HUDEP-2 (cell line): ENCODE measurements around the gene GPATCH8.
A peak's percentile ranks its signal among the peaks of the same experiment; 100 is the strongest.
"Not testable (repeated sequence)": the region's sequence is repeated elsewhere in the genome, so short reads cannot be mapped to it uniquely, and the experiment has no call there.

ENCODE experiments used
- DNase-seq, 76 experiments: peaks; one replicate each; lab custom pipeline; 2025; ENCODE audit not compliant: unreplicated experiment in 76 of 76; lab: John Stamatoyannopoulos, UW

The GPATCH8 gene

DNA sequence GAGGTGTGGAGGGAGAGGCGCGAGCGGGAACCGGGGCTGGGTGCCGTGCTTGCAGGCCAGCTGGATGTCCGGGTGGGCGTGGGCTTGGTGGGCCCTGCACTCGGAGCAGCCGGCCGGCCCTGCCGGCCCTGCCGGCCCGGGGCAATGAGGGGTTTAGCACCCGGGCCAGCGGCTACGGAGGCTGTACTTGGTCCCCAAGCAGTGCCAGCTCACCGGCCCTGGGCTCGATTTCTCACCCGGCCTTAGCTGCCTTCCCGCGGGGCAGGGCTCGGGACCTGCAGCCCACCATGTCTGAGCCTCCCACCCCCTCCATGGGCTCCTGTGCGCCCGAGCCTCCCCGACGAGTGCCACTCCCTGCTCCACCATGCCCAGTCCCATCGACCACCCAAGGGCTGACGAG lies 24.7 kb upstream of the GPATCH8 start:
- DNase-seq: no peak

DNA sequence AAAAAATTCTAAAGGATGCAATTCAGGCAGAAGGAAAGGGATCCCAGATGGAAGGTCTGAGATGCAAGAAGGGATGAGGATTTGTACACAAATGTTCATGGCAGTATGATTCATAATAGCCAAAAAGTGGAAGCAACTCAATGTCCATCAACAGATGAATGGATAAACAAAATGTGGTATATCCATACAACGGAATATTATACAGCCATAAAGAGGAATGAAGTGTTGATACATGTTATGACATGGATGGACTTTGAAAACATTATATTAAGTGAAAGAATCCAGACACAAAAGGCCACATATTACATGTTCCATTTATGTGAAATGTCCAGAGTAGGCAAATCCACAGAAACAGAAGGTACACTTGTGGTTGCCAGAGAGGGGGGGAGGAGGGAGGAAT lies 23.9 kb upstream of the GPATCH8 start:
- DNase-seq: no peak

DNA sequence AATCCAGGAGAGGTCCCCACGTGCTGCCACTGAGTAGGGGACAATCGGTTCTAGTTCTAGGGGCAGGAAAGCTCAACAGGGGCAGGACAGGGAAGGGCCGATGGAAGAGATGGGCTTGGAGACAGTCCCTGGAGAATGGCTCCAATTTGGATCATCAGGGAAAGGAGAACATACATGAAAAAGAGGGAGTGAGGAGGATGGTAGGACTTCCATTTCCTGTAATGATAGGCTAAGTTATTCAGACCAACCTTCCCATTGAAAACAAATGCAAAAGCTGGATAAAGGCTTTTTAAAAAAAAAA lies 20.4 kb upstream of the GPATCH8 start:
- DNase-seq: no peak

DNA sequence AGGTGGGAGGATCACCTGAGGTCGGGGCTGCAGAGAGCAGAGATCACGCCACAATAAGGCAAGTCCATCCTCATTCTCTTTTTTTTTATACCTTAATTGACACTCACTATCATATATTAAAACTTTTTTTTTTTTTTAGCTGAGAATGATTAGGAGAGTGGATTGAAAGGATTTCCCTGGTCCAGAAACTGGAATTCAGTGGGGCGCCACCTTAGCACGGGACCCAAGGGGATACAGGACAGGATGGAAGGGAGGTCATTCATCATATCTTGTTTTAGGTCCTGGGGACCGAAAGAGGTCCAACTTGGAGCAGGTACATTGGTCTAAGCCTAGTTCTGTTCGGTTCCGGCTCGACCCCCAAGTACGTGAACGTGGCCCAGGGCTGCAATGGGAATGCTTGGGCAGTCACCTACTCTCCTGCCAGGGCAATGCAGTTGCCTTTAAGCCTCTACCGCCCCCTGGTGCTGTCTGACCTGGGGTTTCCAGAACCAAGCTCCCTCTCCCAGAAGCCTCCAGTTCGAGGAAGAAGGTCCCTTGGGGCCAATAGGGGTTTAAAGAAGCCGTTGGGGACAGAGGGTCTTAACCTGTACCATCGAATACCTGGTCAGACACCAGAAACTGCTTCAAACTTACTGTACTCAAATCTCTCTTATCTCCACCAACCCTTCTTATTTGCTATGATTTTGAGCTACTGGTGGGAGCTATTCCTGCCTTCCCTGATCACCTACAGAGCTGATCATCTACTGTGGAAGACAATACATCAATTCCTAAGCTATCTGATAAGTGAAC lies 19.9 kb upstream of the GPATCH8 start:
- peak in 71 of 76 experiments; percentile 13 to 88 (median 74) for DNase-seq

DNA sequence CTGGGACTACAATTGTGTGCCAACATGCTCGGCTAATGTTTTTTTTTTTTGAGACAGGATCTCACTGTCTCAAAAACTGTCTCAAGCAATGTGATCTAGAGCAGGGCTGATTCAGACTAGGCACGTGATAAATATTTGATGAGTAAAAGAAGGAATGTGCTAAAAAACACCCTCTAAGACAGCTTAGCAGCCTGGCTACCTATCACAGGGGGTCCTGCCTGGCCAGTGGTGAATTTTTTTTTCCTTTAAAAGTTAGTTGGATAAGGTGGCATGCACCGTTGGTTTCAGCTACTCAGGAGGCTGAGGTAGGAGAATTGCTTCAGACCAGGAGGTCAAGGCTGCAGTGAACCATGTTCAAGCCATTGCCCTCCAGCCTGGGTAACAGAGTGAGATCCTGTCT lies 14.8 kb upstream of the GPATCH8 start:
- DNase-seq: no peak

DNA sequence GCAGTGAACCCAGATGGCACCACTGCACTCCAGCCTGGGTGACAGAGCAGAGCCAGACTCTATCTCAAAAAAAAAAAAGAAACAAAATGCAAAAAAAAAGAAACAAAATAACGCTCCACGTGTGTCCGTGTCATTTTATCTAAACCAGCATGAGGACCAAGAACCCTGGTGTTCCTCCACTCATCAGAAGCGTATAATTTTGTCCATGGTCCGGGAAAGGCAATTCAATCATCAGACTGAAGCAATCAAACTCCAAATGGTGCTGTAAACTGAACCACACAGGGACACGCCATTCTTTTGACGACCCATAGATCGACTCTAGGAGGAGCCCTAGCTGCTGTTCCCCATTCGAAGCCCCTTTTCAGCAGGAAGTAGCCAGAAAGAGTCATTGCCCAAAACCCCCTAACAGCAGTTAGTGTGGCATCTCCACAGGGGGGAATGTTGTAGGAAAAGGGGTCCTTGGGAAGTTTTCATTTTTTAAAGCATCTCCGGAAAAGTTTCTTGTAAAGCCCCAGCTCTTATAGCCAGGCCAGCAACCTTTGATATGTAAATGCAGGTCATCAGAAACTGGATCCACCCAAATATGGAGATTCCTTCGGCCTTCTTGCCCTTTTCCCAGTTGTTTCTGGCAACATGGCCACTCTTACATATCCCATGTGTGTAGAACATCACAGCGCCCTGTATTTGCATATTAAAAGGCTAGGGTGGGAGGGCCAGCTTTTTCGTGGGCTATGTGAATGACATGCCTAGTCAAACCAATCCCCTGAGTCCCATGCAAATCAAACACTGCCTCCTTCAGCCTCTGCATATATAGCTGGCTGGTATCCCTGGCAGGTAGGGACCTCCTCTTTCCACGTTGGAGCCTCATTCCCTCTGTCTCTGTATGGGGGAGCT lies 8.3 kb upstream of the GPATCH8 start:
- peak in 8 of 76 experiments; percentile 4 to 30 (median 14) for DNase-seq

DNA sequence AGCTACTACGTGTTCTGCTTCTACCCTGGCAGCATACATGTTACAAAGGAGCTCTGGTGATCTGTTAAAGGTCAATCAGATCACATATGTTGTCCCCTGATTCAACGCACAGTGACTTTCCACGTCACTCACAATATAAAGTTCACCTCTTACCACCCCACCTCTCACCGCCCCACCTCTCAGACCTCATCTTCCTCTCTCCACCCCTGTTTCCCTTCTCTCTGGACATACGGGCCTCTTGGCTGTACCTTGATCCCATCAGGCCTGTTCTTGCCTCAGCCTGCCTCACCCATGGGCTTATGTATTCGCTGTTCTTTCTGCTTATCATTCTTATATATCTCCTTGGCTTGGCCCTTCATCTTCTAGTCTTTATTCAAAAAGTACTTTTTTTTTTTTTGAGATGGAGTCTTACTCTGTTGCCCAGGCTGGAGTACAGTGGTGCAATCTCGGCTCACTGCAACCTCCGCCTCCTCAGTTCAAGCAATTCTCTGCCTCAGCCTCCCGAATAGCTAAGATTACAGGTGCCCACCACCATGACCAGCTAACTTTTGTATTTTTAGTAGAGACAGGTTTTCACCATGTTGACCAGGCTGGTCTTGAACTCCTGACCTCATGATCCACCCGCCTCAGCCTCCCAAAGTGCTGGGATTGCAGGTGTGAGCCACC lies 3.9 kb upstream of the GPATCH8 start:
- DNase-seq: not testable (repeated sequence)

DNA sequence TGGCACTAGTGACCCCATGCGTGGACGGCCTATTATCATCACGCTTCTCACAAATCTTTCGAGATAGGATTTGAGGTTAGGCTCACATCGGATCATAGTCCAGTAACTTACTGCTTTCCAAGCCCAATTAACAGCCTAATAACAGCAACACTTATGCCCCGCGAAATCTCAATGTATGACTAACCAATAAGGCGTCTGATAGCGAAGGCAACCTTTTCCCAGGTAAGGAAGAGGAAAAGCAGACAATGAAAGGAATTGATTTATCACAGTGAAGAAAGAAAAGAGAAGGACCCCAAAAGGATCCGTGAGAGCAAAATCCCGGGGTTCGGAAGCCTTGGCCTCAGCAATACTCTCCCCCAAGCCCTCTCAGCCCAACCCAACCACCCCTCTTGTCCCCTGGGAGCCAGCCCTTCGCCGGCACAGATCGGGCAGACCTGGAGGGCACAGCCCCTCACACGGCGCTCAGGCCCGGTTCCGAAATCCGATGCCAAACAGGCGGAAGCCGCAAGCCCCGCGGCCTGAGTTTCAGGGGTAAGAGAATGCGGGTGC lies 534 bp downstream of the GPATCH8 start:
- peak in 3 of 76 experiments; percentile 2 to 47 (median 4) for DNase-seq

DNA sequence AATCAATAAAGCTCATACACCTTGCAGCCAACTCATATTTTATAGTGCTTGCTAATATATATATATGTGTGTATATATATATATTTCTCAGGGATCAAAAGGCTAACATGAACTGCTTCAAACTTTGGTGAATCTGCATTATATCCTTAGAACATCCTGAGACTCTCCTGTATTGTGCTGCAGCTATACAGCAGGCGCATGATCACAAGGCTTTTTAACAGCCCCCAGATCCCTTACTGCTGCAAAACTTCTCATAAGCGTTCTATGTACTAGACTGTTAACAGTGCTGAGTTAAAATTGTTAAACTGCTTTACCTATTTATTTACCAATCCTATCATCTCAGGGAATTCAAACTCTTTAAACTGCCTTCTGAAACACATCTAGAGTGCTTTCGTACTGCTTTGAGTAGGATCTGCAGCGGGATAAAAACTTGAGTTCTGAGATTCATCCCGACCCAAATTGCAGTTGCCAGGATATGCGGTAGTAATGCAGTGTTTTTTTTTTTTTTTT lies 1.3 kb downstream of the GPATCH8 start:
- peak in 1 of 76 experiments; percentile 9 for DNase-seq

DNA sequence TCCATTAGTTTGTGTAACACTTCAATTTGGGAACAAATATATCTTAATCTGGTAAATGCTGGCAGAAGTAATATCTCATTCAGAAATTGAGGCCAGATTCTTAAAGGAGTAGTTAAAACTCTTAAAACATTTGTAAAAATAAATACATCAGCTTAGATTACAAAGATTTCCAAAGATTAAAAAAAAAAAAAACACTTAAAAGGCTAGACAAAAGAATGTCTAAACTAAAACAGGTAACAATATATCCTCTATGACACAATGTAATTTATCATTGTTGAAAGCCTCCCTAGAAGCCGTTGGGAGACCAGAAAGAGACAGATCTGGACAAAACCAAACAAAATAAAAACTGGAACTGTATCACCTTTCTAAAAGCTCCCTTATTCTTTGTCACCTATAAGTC lies 3.5 kb downstream of the GPATCH8 start:
- DNase-seq: no peak

DNA sequence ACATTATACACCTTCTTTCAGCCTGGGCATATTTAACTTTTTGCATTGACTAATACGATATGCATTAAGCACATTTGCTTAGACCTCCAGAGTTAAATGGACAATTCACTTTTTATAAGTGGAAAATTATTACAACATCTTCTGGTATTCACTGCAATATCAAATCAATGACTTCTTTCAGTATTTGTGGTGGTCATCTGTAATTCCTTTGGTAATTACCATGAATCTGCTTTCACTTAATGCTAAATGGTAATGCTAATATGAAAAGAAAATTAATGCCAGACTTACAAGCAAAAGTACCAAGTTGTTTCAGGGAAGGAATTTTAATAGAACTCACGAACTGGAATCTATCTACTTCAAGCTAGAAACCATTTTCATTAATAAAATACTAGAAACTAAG lies 6.4 kb downstream of the GPATCH8 start:
- no peak for DNase-seq

DNA sequence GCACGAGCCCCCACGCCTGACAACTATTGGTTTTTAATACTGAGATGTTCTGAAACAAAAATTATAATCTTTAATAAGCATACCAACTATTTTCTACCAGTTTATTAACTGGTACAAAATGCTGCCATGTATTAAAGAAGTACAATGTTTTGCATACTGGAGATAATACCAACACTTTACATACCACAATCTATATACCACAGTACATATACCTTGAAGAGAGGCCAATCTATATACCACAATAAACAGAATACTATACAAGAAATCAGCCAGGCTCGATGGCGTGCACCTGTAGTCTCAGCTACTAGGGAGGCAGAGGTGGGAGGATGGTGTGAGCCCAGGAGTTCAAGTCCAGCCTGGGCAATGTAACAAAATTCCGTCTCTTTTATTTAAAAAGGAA lies 9.9 kb downstream of the GPATCH8 start:
- no peak for DNase-seq

DNA sequence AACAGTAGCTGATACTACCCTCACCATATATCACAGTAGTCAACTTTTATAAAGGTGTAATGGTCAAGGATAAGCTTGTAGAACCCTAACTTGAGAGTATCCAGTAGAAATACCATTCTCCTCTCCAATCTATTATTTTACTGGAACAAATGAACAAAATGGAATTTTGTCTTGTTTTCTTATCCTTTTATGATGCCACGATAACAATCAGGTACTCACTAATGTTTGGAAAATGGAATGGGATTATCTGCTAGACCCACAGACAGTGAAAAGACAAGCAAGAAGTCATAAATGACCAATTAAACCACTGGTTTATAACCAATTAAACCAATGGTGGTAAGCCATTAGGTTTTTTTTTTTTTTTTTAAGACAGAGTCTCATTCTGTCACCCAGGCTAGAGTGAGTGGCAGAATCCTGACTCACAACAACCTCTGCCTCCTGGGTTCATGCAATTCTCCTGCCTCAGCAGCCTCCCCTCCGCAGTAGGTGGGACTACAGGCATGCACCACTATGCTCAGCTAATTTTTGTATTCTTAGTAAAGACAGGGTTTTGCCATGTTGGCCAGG lies 10.4 kb downstream of the GPATCH8 start:
- DNase-seq: no peak

DNA sequence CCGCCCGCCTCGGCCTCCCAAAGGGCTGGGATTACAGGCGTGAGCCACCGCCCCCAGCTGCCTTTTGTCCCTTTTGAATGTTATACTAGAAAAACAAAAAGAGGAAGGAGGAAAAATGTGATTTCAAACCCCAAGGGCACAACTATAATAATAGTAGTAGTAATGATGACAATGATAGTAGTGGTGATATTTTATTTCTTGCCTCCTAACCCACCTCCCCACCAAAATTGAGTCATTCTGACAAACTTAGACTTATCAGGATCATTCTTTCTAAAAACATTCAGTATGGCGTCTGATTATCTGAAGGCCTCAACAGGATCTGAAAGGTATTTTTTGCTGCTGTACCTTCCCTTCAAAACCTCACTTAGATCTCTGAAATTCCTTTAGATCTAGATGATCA lies 13.6 kb downstream of the GPATCH8 start:
- no peak for DNase-seq

DNA sequence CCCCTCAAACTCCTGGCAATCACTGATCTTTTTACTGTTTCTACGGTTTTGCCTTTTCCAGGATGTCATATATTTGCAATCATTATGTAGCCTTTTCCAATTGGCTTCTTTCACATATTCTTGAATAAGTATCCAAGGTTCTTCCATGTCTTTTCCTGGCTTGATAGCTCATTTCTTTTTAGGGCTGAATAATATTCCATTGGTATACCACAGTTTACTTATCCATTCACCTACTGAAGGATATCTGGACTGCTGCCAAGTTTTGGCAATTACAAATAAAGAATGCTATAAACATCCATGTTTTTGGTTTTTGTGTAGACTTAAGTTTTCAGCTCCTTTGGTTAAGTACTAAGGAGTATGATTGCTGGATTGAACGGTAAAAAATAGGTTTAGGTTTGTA lies 16.0 kb downstream of the GPATCH8 start:
- no peak for DNase-seq

DNA sequence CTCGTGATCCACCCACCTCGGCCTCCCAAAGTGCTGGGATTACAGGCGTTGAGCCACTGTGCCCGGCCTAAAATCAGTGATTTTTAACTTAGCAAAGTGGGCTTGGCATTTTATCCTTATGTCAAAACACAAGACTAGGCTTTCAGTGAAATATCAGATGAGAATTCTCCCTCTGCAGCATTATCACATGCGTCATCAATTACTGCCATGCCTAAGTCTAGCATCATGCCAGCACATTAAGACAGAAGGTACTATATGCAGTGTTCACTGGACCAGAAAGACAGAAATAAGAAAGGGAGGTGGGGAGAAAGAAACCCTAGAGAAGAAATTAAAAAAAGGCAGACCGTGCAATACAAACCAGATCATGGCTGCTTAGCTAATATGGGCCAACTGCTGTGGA lies 29.8 kb downstream of the GPATCH8 start:
- no peak for DNase-seq

DNA sequence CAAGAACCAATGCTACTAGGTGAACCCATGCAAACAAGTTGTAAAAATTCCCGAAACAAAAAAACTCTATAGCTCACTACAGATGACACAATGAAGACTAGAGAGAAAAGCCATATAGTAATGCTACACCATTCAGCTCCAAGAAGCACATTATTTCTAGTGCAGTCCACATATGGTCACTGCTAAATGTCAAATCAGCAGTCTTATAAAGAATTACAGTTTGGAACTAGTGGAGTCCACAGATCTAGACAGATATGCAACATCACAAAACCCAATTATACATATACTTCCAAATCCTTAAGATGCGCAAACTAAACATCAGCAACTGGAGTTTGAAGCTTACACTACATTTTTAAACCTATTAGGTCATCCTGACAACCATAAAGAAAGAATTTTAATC lies 33.5 kb downstream of the GPATCH8 start:
- no peak for DNase-seq

DNA sequence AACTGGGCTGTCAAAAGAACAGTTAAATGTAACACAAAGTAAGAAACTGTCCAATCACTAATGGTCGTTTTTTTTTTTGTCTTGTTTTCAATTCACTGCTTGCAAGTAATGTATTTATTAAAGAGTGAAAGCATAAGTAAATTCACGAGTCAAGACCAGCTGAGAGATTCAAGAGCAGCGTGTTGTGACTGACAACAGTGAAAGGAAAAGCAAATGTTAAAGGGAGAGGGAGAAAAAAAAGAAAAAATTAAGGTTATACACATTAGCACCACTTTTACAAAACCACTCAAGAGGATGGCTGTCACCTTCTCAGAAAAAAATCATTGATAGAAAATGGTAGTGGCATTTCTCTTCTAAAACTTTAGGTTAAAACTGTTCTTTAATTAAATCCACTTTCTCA lies 36.1 kb downstream of the GPATCH8 start:
- DNase-seq: no peak

DNA sequence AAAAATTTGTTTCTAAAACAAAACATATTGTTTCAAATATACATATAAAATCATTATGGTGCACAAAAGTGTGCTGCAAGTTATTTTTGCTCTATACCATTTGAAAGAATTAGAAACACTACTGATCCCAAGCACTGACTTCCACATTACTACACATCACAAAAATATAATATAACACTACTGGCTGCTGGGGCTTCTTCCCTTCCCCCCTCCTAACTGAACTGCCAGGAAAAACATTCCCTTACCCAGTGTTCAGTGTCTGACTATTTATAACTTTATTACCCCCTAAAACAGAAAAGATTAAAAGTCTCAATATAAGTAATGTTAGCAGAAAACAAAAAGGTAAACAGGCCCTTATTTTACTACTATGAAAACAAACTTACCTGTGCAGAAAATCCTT lies 36.9 kb downstream of the GPATCH8 start:
- DNase-seq: no peak

DNA sequence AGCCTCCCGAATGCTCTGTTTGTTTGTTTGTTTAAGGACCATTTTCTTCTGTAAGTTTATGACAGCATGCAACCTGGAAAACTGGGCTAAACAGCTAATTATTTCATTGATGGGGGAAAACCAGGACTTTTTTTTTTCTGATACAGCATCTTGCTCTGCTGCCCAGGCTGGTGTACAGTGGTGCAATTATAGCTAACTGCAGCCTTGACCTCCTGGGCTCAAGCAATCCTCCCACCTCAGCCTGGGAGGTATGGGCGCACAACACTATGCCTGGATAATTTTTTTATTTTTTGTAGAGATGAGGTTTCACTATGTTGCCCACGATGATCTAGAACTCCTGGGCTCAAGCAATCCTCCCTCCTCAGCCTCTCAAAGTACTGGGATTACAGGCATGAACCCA lies 37.3 kb downstream of the GPATCH8 start:
- DNase-seq: no peak

DNA sequence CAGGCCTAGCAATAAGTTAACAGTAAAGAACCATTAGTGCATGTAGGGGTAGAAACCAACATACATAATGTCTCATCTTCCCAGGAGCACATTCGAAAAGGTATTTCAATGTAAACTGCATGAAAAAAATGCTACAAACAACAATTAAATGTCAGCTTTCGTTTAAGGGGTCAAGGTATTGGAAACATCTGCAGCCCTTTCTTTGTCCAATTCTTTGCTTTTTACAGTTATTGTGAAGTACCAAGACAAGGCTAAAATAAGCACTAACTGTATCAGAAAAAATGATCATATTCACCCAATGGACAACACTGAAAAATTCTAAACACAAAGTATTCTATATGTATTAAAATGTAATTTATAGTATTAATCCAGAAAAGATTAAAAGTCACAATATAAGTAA lies 37.9 kb downstream of the GPATCH8 start:
- no peak for DNase-seq
